ENCODE results near the gene TMEM51. TPM values are rescaled to one million over a fixed set of nuclear protein-coding genes. Genes with fewer than 3 reads are reported as not detected.

The TMEM51 gene
- total RNA-seq, 2 experiments from 2014 or later, result not detected

DNA sequence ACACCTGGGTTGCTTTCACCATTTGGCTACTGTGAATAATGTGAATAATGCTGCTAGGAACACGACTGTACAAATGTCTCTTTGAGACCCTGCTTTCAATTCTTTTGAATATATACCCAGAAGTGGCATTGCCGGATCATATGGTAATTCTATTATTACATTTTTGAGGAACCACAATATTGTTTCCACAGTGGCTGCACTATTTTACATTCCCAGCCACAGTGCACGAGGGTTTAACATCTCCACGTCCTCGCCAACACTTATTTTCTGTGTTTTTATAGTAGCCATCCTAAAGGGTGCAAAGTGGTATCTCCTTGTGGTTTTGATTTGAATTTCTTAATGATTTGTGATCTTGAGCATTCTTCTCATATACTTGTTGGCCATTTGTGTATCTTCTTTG, 109.2 kb downstream of the TMEM51 start:
- Mint-ChIP-seq H3K9me3 (peaks cover 9% of the 10 kb centered on the region), H3K4me3 (no peak overlapping the region), H3K27ac (no peak overlapping the region), H3K36me3 (ENCODE audit: low read depth) (peaks cover 2% of the 10 kb centered on the region), H3K4me1 (peaks cover 18% of the 10 kb centered on the region), H3K27me3 (peaks cover 63% of the 10 kb centered on the region)
- no peak for DNase-seq
- ChIA-PET POLR2A (no interaction called here), CTCF (interaction anchor here (0.6 kb wide), 1 partner anchor 259 kb away, joined by 4 read pairs; no protein-coding TSS in a partner anchor)

DNA sequence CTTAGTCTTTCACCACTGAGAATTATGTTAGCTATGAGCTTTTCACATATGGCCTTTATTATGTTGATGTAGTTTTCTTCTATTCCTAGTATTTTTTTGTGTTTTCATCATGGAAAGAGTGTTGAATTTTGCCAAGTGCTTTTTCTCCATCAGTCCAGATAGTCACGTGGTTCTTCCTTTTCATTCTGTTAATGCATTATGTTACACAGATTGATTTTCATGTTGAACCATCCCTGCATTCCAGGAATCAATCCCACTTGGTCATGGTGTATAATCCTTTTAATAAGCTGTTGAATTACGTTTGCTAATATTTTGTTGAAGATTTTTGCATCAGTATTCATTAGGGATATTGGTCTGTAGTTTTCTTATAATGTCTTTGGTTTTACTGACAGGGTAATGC, 111.2 kb downstream of the TMEM51 start:
- H3K9me3 Mint-ChIP-seq, result peaks cover 9% of the 10 kb centered on the region
- DNase-seq, result no peak
- peaks cover 18% of the 10 kb centered on the region for H3K4me1 Mint-ChIP-seq
- H3K4me3 Mint-ChIP-seq, result no peak overlapping the region
- POLR2A ChIA-PET, result no interaction called here
- H3K27me3 Mint-ChIP-seq, result peaks cover 66% of the 10 kb centered on the region
- CTCF ChIA-PET, result interaction anchor here (0.8 to 1.0 kb wide), 2 partner anchors 11 to 24 kb away, joined by 3 to 4 read pairs; no protein-coding TSS in a partner anchor
- peaks cover 2% of the 10 kb centered on the region for H3K36me3 Mint-ChIP-seq (ENCODE audit: low read depth)
- no peak overlapping the region for H3K27ac Mint-ChIP-seq

Other genes with a start within 250 kb of the TMEM51 start
- not detected for gene FHAD1, start 93.5 kb downstream of the TMEM51 start, total RNA-seq